ENCODE data around the gene MPL.

- TF ChIP-seq CTCF (IDR thresholded peaks at IDR 0.05; ENCODE audit: low read depth, low read length) (no peak), POLR2A (IDR thresholded peaks at IDR 0.05; ENCODE audit: extremely low read depth, insufficient read length) (no peak)
Observed at GRCh38 chr1:43366179-43366578, 28.6 kb downstream of the MPL start.
